Measurements from ENCODE around the gene ADAMTS15.

Gene ADAMTS15

DNA sequence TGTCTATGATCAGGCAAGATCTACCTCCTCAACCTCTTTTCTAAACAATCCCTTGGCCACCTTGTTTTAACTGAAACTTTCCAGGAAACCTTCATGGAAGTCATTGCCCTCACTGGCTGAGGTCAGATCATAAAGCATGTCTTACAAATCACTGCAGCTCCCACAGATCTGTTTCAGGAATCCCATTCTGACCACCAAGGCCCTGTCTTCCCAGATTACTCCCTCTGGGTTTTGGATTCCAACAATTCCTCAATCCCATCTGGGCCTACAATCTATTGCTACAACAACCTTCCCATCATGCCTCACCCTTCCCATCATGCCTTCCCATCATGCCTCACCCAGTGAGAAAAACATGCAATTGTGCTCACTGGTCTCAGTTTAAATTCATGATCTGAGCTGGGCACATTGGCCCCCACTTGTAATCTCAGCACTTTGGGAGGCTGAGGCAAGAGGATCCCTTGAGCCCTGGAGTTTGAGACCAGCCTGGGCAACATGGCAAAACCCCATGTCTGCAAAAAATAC is 15.9 kb downstream of the ADAMTS15 start:
- no peak for DNase-seq

DNA sequence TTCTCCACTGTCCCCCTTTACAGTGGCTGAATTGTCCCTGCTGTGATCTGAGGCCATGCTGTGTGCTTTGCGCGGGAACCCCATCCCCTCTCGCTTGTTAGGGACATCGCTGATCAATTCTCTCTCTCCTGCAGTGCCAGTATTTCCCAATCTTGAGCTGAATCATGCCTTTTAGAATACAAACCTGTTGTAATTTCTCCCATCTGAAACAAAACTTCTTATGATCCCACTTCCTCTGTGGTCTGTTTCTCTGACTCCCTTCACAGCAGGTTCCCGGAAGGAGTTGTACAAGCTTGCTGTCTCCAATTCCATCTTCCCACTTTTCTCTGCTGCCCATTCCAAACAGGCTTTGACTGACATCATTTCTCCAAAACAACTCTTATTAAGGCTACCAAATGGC is 16.8 kb downstream of the ADAMTS15 start:
- DNase-seq, result no peak

DNA sequence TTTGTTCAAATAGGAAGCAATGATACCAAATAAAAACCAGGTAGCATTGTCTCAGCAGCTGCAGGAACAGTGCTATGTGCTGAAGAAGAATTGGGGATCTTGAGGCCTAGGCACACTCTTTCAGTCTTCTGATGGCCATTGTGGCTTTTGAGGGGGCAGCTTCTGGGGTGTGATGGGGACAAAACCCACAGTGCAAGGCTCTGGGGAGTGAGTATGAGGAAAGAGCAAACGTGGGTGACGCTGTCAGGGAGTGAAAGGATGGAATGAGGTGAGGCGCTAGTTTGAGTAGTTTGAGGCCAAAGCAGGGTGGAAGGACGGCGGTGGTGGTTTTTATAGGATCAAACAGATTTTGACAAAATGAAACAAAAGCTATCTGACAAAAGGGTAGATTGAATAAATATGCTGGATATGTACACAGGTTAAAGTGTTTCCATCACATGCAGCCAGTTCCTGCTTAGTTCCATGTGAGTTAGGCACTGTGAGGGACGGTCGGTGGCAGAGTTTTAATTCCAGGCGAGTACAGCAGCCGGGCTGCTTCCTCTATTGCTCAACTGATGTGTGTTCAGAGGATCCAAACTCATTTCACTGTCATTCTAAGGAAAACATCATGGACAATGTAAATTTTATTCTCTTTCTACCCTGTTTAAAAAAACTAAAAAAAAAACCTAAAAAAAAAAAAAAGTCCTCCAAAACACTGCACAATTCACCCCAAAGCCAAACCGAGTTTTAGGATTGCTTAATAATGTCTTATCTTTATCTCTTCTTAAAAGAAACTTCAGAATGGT is 18.9 kb downstream of the ADAMTS15 start:
- no peak for DNase-seq

DNA sequence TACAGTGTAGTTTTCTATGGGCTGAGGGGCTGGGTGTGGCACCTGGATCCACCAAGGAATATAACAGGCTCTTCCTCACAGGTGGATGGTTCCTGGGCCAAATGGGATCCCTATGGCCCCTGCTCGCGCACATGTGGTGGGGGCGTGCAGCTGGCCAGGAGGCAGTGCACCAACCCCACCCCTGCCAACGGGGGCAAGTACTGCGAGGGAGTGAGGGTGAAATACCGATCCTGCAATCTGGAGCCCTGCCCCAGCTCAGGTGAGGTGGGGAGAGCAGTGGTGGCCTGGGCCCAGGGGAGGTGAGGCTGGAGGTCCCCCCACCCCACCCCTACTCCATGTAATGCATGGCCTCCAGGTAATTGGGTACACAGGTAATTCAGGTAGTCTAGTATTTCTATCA is 20.7 kb downstream of the ADAMTS15 start:
- DNase-seq, result no peak

DNA sequence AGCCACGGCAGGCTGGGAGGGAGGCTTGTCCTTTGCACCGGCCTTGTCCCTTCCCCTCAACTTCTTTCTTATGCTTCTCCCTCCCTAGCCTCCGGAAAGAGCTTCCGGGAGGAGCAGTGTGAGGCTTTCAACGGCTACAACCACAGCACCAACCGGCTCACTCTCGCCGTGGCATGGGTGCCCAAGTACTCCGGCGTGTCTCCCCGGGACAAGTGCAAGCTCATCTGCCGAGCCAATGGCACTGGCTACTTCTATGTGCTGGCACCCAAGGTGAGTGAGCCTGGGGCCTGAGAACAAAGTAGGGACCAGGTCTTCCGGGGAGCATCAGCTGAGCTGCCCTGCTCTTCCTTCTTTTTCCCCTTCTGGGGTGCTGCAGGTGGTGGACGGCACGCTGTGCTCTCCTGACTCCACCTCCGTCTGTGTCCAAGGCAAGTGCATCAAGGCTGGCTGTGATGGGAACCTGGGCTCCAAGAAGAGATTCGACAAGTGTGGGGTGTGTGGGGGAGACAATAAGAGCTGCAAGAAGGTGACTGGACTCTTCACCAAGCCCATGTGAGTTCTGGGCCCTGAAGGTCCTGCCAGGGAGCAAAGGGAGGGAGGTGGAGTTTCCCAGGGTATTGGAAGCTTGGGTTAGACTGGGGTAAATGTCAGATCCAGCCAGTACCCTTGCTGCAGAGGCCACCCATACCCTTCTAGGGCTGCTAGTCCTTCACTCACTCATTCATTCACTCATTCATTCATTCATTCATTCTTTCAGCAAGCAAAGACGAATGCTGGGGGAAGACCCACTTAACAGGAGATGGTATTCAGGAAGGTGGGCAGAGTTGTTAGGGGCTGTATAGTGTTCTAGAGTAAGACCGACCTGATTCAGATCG is 22.6 kb downstream of the ADAMTS15 start:
- no peak for DNase-seq

DNA sequence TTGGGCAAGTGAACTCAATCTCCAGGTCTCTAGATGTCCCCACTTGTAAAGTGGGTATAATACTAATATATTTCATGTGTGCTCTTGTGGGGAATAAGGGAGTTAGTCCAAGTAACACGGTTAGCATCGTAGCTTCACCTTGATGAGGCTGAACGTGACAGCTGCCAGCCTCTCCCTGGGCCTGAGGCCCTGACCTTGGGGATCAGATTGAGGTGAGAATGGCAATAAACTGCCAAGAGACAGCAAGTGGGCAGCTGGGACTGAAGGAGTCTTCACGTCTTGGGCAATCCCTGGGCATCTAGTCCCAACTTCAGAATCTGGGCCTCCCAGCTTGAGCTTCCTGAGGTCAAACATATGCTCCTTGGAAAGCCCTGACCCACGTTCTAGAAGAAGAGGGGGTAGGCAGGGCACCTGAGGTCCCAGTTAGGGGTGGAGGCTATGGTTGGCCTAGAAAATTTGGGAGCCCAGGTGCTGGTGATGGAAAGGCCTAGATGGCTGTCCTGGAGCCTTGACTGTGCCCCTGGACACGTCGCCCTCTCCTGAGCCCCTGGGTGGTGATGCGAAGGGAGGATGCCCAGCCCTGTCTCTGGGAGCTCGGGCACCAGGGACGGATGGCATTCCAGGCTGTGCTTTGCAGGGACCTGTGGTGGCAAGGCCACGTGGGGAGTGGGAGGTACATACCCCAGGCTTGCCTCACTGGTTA is 23.4 kb downstream of the ADAMTS15 start:
- DNase-seq, result no peak

DNA sequence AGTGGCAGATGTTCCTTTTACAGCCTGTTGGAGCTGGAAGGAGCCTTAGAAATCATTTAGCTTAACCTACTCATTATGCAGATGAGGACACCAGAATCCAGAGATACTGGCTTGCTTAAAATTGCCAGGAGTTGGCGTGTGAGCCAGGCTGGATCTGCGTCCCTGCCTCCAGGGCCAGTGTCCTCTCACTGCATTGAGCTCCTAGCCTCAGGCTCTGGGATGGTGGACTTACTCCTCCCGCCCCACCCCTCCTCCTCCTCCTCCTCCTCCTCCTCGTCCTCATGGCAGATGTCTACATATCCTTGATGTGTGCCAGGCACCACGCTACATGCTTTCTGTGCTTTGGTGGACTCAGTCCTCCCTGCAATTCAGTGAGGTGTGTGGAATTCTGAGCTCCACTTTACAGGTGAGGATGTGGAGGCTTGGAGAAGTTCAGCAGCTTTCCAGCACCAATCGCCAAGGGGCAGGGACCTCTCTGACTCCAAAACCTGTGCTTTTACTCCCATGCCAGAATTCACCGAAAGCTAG is 24.1 kb downstream of the ADAMTS15 start:
- no peak for DNase-seq

DNA sequence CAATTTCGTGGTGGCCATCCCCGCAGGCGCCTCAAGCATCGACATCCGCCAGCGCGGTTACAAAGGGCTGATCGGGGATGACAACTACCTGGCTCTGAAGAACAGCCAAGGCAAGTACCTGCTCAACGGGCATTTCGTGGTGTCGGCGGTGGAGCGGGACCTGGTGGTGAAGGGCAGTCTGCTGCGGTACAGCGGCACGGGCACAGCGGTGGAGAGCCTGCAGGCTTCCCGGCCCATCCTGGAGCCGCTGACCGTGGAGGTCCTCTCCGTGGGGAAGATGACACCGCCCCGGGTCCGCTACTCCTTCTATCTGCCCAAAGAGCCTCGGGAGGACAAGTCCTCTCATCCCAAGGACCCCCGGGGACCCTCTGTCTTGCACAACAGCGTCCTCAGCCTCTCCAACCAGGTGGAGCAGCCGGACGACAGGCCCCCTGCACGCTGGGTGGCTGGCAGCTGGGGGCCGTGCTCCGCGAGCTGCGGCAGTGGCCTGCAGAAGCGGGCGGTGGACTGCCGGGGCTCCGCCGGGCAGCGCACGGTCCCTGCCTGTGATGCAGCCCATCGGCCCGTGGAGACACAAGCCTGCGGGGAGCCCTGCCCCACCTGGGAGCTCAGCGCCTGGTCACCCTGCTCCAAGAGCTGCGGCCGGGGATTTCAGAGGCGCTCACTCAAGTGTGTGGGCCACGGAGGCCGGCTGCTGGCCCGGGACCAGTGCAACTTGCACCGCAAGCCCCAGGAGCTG is 24.8 kb downstream of the ADAMTS15 start:
- DNase-seq, result no peak

DNA sequence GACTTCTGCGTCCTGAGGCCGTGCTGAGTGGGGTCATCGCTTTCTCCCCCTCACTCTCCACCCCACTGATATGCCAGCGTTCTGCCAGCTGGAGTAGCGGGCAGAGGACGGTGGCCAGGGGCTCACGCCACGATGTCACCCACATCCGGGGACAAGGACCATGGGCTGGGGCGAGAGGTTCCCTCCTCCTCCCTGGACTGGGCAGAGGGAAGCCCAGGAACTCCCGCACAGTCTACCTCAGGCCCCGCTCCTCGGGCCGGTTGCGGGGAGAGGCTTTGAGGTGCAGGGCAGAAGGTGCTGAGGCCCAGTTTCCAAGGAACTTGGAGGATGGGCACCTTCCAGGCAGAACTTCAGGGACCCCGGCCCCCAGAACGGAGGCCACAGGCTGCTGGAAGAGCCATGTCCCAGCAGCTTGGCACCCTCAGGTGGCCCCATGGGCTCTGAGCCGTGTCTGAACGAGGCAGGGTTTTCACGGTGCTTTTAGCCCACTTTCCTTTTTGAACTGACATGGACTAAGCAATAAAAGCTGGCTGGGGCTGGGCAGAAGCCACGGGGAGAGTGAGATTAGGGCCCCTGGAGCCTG is 25.4 kb downstream of the ADAMTS15 start:
- no peak for DNase-seq

DNA sequence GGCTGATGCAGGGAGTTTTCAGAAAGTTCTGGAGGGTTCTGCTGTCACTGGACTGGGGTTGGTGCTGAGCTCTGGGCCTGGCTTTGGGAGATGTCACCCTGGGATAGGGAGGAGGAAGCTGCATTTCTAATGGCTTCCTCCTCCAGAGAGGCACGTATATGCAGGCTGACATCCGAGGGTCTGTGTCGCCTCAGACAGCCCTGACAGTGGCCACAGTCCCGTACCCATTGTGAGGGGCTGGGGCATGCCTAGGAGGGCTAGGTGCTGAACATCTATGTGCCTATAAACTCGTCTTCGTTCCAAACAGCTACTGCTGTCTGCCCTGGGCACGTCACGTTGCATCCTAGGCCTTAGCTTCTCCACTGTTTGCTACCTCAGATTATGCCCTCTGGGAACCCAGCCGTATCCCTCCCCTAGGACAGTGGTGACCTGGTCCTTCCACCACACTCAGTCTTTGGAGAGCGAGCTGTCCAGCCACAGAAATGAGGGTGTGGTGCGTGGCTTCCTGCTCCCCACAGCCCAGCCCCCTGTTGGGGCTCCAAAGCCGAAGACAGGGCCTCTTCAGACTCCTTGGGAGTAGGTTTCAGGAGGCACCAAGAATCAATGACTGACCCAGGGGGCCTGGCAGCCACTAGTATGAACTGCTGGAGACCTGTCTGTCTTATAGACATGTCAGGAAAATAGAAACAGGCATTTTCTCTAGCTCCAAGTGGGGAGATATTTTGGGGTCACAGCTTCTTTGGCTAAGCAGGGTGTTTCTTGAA is 26.4 kb downstream of the ADAMTS15 start:
- DNase-seq, result no peak

DNA sequence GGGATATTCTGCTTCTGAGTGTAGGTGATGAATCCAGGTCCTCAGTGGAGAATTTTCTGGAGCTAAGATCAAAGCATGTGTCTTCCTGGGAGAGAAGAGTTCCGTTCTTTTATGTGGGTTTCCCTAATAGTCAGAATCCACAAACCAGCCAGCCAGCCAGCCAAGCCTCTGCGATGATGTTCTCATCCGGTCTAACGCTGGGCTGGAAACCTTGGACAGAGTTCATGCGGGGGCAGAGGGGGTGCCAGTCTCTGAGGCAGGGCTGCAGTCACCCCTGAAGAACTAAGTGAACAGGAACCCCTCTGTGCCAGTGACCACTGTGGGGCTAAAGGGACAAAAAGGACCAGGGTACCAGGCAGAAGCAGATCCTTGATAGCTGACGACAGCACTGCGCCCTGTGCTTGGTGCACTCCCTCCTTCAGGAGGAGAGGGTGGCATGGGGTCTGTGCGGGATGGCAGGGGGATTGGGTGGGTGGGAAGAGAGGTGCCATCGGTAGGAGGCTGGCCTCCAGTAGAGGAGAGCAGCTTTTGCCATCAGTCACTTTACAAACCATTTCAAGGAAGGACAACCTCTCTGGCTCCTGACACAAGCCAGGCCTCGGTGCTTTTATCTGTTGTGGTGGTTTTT is 27.1 kb downstream of the ADAMTS15 start:
- DNase-seq, result no peak

DNA sequence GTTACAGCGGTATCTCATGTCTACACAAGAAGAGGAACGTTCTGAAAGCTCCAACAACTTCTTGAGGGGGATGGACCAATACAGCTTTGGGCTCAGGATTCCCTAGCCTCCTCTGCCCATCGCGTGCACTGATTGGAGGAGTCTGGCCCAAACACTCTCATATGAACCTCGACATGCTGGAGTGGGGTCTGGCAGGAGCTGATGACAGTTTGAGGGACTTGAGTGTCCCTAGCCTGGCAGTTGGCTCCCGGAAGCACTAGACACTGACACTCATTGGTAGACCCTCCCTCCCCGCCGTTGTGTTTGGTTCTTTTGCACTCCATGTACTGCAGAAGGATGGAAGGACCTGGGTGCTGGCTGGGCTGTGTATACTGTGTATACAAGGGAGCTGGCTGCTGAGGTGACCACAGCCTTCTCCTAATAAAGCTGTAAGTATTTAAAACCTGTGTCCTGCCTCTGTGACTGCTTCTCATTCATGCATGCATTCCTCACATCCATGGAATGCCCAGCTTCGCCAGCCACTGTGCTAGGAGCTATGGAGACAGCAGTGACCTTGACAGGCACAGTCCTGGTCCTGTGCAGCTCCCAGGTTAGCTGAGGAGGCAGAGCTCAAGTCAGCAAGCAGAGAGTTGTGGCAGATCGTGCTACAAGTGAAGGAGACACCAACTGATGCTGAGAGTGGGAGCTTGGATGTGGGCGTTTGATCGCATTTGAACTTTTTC is 27.9 kb downstream of the ADAMTS15 start:
- no peak for DNase-seq

DNA sequence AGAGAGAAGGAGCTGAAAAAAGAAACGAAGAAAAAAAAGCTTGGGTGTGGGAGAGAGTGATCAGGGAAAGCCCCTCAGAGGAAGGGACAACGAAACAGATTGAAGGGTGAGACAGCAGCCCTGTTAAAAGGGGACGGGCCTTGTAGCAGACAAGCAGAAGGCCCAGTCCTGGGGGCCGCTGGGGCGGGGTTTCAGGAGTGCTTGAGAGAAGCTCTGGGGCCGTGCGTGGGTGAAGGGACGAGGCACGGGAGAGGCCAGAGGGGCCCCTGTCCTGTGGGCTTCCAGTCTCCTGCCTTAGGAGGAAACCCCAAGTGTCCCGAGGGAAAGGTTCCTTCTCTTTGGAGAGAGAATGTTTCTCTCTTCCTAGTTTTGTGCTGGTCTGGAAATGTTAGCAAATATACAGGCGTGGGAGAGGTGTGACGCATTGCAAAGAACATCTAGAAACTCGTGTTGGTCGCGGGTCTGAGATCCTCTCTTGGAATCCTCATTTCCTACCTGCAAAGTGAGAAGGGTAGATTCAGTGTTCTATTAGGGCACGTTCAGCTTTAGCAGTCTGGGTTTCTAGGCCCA is 28.6 kb downstream of the ADAMTS15 start:
- DNase-seq, result no peak

DNA sequence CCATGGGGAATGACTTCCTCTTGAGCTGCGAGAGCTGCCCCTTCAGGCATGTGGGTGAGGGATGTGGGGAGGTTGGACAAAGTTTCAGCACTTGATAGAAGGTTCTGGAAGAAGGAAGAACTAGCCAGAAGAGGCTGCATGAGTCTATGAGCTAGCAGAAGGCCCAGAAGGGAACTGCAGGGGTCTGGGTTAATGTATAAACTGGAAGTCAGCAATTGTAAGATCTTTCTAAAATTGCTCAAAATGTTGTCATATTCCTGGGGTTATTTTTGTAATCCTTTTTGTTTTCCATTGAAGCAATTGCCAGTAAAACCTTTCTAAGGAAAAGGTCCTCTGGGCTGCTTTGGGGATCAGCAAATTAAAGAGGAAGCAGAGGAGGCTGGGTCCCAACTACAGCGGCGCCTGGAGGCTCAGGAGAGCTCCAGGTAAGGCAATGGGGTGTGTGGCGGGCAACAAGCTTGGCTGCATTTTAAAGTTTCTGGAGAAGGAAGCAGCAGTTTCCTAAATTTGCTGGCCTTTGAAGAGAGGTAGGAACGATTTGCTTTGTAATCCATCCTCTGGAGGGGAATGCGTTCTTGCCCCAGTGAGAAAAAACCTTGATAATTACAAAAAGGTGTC is 29.2 kb downstream of the ADAMTS15 start:
- DNase-seq, result no peak

DNA sequence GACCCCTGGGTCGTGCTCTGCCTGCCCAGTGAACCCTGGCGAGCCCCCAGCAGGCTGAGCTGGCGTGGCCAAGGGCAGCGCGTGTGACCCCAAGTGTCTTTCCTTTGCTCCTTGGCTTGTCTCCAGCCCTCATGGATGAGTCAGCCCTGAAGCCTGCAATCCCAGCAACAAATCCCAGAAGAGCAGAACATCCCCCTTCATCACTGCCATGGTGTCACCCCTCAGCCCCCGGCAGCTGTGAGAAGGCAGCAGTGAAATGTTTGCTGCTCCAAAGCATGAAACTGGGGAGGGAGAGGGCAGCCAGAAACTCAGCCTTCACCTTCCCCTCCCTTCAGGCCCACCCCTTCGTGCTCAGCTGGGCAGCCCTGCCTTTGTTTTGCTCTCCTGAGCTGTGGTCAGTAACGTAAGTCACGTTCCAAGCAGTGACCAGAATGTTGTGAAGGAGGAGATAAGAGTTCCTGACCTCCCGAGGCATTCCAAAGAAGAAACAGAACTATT is 29.8 kb downstream of the ADAMTS15 start:
- DNase-seq, result no peak

DNA sequence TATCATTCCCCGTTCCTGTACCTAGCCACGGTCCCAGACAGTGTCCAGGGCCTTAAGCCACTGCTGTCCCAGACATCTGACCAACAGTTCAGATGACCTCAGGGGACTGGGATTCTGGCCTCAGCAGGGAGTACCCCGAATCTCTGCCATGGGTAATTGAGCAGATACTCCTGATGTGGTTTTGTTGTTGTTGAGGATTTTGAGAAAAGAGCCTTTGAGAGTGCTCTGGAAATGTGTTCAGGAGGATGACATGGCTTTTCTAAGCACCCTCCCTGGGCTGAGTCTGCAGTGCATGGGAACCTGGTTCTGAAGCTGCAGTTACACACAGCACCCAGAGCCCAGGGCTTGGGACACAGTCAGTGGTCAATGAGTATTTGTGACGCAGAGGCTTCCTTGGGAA is 30.4 kb downstream of the ADAMTS15 start:
- no peak for DNase-seq

DNA sequence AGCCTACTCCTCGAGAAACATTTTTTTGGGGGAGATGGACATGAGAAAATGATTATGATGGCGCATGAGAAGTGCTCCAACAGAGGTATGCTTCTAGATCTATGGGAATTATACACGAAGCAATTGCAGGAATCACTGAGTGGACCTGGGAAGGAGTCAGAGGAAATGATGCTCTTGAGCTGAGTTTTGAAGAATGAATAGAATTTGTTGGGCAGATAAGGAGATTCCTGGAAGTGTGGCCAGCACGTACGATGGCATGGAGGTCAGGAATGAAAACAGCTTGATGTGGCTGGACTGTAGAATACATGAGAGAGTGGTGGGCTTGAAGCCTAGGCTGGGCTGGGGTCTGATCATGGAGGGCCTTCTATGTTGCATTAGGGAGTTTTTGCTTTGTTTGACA is 31.7 kb downstream of the ADAMTS15 start:
- no peak for DNase-seq

DNA sequence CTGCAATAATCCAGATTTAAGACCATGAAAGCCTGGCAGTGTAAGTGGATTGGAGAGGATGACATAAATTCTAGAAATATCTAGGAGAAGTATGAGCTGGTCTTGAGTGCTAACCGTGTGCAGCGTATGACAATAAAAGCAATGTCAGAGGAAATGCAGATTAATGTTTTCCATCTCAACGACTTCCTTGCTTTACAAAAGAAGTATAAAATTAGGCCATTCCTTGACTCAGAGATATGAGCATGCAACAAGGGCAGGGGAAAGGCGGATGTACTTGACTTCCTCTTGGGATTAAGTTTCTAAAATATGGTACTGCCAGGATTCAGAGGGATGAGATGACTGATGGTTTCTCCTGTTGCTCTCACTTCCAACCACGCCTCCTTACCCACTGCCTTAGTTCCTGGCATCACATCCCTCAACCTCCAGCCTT is 32.3 kb downstream of the ADAMTS15 start:
- DNase-seq, result no peak

DNA sequence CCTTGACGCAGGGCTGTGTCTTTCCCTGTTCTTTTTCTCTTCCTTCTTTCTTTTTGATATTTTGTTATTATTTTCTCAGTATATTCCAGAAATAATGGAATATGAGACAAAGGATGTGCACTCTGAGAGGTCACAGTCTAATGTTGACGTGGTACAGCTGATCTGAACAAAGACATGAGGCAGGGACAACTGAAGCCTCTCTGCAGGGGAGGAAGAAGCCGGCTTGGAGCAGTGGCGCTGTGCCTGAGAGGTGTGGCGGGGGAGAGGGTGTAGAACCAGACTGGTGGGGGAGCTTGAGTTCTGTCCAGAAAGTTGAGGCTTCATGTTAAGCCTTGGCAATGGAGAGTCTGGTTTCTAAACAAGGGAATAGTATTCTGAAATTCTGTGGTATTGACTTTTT is 34.7 kb downstream of the ADAMTS15 start:
- no peak for DNase-seq

Data from cortex of kidney (tissue), 1 donor.